HG02571 (cell line): ENCODE data around the gene FKBP2.
A peak's percentile ranks its signal among the peaks of the same experiment; 100 is the strongest.

Experiments used
- ATAC-seq: cut with Tn5 transposase; IDR thresholded peaks from one replicate; pipeline ENCODE4 v1.9.1; 2021; ENCODE audit warnings: mild to moderate bottlenecking, moderate library complexity; ENCODE audit not compliant: unreplicated experiment

FKBP2 gene

DNA sequence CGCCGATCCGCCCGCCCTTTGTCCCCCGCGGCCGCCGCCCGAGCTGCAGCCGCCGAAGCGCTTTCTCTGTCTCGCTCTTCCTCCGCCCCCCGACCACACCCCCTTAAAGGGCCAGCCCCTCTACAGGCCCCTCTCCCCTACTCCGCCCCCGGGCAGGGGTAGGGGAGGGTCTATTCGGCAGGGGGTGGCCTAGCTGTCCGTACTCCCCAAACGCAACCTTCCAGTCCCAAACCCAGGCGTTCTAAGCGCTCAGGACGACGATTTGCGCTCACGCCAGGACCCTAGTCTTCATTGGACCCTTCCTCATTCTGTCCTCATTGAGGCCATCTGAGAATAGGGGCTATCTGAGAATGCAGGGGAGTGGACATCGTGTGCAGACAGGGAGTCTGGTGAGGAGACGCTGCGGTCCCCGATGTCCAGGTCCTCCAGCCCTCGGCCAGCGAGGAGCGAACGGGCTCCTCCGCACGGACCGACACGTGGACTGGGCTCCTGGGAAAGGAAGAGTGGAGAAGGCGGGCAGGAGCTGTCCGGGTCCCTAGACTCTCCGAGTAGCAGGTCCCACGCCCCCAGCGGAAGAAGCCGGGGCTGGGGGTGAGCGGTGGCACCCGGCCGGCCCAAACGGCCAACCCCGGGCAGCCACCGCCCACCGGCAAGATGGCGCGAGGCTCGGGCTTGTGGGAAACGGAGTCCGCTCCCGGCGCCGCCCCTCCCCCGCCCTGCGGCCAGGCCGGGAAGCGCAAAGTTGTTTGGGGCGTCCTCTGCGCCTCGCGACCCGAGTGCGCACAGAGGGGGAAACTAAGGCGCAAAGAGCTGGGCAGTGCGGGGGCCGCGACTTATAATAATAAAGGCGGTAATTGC, 6.2 kb downstream of the FKBP2 start, which contains the start of gene PPP1R14B:
PPP1R14B (minus strand) TSS at position 73 of the 858 bp plus-strand sequence. CDS start 270 bp downstream, outside the sequence.
- peak; percentile 32 for ATAC-seq

GRCh38 chr11:64247729-64248531, 7.0 kb downstream of the FKBP2 start:
- no peak for ATAC-seq

DNA sequence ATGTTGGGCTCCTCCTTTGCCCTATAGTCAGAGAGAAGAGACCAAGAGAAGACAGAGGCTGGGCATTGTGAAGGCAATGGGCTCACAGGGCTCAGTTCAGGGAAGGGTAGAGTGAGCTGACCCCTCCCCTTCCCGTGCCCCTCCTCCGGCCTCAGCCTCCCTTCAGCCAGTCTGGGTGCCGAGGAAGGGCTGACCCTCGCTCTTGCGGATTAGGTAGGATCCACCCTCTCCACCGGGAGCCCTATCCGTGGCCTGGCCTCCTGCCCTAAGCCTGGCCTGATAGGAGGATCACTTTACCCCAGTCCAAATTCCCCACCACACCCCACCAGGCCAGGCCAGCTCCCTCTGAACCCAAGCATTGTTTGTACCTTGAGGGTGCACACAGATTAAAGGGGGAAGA, 7.7 kb downstream of the FKBP2 start:
- no peak for ATAC-seq

DNA sequence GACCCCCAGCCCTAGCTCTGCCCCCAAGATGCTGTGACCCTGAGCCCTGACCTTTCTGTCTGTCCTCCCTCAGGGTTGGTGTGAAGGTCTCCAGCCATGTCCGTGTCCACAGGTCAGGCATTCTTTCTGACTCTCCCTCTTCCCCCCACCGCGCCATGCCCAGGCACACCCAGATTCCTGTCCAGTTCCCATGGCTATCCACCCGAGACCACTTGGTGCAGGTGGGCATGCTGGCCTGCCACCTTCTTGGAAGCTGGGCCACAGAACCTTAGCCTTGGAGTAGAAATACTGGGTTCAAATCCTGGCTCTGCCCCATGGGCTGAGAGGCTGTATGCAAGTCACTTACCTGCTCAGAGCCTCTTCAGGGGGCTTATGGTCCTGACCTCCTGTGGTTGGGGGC, 8.1 kb downstream of the FKBP2 start:
- ATAC-seq, result no peak

GRCh38 chr11:64249563-64250414, 8.9 kb downstream of the FKBP2 start:
- no peak for ATAC-seq

DNA sequence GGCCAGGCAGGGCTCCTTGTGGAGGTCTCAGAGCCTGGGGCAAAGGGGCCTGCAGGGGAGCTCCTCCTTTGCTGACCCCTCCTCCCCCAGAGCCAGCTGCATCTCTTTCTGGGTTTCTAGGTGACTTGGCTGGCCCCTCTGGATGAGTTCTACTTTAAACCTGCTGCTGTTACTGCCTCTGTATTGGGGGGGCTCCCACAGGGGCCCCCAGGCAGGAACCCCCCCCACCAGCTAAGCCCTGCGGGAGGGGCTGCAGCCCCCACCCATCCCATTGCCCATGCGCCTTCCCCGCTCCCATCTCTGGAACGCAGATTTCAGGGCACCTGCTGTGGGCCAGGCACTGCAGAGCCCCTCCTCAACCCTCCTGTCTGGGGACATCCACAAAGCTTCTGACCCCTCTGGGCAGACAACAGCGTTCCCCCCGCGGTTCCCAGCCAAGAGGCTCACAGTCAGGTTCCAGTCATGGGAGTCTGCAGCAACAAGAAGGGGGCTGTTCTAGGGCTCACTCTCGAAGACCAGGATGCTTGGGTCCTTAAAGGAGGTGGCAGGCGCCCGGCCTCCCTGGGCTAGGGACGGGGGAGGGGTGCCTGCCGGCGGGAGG, 9.6 kb downstream of the FKBP2 start:
- ATAC-seq, result no peak

GRCh38 chr11:64251016-64251752, 10.3 kb downstream of the FKBP2 start, which contains the start of gene PLCB3:
Gene PLCB3 (plus strand): TSS chr11:64251530. CDS start chr11:64251650, 120 bp downstream.
- no peak for ATAC-seq

DNA sequence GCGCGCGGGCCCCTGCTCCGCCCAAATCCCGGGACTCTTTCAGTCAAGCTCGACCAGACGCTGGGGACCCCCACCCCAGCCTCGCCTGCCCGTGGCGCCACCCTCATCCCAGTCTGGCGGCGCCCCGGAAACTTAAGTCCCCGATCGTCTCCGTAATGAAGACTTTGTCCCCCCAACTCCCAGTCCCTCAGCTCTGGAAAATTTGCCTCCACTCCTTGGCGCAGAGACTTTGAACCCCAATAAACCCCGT, 10.8 kb downstream of the FKBP2 start:
- no peak for ATAC-seq

GRCh38 chr11:64252003-64252872, 11.3 kb downstream of the FKBP2 start:
- no peak for ATAC-seq

- ATAC-seq, result no peak
Measured at GRCh38 chr11:64253043-64253442, 12.1 kb downstream of the FKBP2 start.

DNA sequence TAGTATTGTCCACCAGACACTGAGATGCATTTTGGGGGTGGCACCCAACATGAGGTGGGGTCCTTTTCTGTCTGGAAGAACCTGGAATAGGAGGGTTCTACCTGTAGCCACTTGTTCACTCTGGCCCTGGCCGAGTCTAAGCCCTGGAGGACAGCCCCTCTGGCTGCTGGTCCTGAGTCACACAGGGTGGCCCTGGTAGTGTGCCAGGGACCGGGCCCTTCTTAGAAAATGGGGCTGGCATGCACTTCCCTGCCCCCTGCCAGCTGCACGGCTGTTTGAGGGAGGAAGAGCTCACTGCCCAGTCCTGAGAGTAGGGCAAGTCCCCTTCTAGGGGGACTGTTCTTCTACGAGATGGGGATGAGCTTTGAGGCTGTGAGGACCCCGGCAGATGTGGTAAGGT, 12.6 kb downstream of the FKBP2 start:
- no peak for ATAC-seq

DNA sequence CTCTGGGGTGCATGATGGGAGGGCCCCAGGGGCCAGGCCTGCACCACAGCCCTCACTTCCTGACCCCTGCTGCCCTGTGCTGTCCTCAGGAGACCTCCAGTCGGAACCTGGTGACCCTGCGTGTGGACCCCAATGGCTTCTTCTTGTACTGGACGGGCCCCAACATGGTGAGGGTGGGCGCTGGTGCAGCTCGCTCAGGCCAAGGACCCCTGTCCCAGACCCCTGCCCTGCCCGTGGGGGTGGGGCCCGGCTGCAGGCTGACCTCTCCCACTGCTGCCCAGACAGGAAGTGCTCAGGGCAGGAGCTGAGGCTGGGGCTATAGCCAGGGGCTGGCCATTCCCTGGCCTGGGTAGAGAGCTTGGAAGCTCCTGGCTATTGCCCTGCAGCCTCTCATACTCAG, 13.4 kb downstream of the FKBP2 start:
- no peak for ATAC-seq

DNA sequence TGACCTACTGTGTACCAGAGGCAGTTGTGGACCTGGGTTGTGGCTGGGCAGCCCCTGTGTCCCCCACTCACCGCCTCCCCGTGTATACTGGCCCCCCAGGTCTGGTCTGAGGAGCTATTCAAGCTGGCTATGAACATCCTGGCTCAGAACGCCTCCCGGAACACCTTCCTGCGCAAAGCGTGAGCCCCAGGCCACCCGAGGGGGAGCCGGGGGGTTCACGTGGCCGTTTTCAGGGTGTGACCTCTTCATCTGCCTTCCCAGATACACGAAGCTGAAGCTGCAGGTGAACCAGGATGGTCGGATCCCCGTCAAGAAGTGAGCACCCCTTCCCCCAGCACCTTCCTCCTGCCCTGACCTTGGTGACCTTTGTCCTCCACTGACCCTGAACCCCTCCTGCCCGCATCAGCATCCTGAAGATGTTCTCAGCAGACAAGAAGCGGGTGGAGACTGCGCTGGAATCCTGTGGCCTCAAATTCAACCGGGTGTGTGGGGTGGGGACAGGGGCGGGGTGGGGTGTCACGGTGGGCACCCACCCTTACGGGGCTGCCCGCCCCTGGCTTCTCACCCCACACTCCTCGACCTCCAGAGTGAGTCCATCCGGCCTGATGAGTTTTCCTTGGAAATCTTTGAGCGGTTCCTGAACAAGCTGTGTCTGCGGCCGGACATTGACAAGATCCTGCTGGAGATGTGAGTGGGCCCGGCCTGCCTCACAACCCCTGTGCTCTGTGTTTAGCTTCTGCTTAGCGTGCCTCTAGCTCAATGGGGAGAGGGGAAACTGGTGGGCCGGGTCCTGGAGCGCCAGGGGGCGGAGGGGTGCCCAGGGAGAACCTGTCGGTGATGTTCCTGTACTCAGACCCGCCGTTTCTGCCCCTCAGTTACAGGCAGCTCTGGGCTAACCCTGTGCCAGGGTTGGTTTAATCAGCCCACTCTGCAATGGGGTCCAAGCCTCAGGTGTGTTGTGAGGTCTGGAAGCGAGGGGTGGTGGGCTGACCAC, 14.5 kb downstream of the FKBP2 start:
- no peak for ATAC-seq

GRCh38 chr11:64256300-64256699, 15.4 kb downstream of the FKBP2 start:
- no peak for ATAC-seq

- no peak for ATAC-seq
Measured at GRCh38 chr11:64258356-64258755, 17.5 kb downstream of the FKBP2 start.

DNA sequence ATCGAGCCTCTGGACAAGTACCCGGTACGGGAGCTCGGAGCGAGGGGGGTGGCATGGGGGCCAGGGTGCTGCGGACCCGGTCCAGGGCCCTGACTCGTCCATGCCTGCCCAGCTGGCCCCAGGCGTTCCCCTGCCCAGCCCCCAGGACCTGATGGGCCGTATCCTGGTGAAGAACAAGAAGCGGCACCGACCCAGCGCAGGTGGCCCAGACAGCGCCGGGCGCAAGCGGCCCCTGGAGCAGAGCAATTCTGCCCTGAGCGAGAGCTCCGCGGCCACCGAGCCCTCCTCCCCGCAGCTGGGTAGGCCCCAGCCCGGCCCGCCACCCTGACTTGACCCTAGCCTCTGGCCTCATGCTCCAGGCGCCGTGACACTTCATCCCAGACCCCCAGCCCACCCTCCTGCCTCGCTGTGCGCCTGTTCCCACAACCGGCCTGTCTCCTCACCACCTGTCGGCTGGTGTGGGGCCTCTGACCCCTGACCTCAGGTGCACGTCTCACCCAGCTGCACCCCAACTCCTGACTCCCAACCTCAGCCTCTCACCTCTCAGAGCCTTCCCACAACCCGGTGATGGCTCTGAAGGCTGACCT, 18.1 kb downstream of the FKBP2 start:
- ATAC-seq, result no peak

DNA sequence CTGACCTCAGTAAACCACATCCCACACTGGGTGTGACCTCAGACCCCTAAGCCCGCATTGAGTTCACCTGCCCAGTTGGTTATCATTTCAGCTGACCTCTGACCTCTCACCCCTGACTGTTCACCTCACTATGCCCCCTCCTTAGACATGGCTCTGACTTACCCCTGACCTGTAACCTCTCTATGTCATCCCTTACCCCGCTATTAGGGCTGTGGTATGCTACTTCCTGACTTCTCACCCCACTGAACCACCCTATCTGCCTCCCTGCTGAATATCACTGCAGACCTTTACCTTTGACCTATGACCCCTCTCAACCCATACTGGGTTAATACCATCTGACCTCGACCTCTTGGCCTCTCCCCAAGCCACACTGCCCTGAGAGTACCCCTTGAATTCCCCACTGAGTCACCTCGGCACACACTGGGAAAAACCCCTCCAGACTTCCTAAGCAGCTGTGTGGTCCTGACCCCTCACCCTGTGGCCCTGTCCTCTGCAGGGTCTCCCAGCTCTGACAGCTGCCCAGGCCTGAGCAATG, 18.7 kb downstream of the FKBP2 start:
- no peak for ATAC-seq
